ENCODE data around the gene DIS3L2.

DIS3L2 gene

GRCh38 chr2:232339121-232340081 lies 377.9 kb downstream of the DIS3L2 start:
- no peak for DNase-seq

GRCh38 chr2:232340171-232340935 lies 378.8 kb downstream of the DIS3L2 start:
- DNase-seq, result no peak

GRCh38 chr2:232341061-232341738 lies 379.7 kb downstream of the DIS3L2 start:
- DNase-seq, result no peak

- no peak for DNase-seq
Observed at GRCh38 chr2:232341739-232342126, 380.2 kb downstream of the DIS3L2 start.

GRCh38 chr2:232342635-232343565 lies 381.4 kb downstream of the DIS3L2 start:
- no peak for DNase-seq

- no peak for DNase-seq
Observed at GRCh38 chr2:232343821-232344220, 382.3 kb downstream of the DIS3L2 start.

- DNase-seq, result no peak
Observed at GRCh38 chr2:232345251-232345650, 383.7 kb downstream of the DIS3L2 start.

- no peak for DNase-seq
Observed at GRCh38 chr2:232347369-232347768, 385.9 kb downstream of the DIS3L2 start.

GRCh38 chr2:232348936-232349335 lies 387.4 kb downstream of the DIS3L2 start:
- DNase-seq, result no peak

- DNase-seq, result no peak
Observed at GRCh38 chr2:232349546-232349945, 388.0 kb downstream of the DIS3L2 start.

- DNase-seq, result no peak
Observed at GRCh38 chr2:232349946-232350635, 388.6 kb downstream of the DIS3L2 start.

GRCh38 chr2:232350804-232351685 lies 389.5 kb downstream of the DIS3L2 start:
- no peak for DNase-seq

- DNase-seq, result no peak
Observed at GRCh38 chr2:232351686-232352510, 390.4 kb downstream of the DIS3L2 start.

- no peak for DNase-seq
Observed at GRCh38 chr2:232352511-232353091, 391.1 kb downstream of the DIS3L2 start.

GRCh38 chr2:232353096-232353495 lies 391.6 kb downstream of the DIS3L2 start:
- DNase-seq, result no peak

- DNase-seq, result no peak
Observed at GRCh38 chr2:232353660-232354059, 392.1 kb downstream of the DIS3L2 start.

- no peak for DNase-seq
Observed at GRCh38 chr2:232354069-232354468, 392.6 kb downstream of the DIS3L2 start.

GRCh38 chr2:232361646-232362045 lies 400.1 kb downstream of the DIS3L2 start:
- no peak for DNase-seq

Data from NCI-H1930 (cell line).